SK-N-MC (cell line): Measurements from ENCODE around the gene NCSTN.

Experiments used
- EZH2 ChIP-seq: fragments of 200-600 bp; sonication (generic); IDR thresholded peaks from one replicate; pipeline ENCODE4 v1.6.1; 2017; ENCODE audit warnings: antibody characterized with exemption
- FOXP2 ChIP-seq: optimal IDR thresholded peaks from 2 replicates; pipeline ENCODE3; 2011; ENCODE audit warnings: mild to moderate bottlenecking, moderate library complexity; ENCODE audit not compliant: insufficient read depth; ENCODE audit errors: extremely low read length, control extremely low read depth
- POLR2AphosphoS5 ChIP-seq: IDR thresholded peaks from 2 replicates; pipeline ENCODE4 v1.6.1; 2012; ENCODE audit warnings: mild to moderate bottlenecking, low read depth, low read length, borderline replicate concordance

GRCh38 chr1:160300173-160300572 is 43.0 kb upstream of the NCSTN start:
- TF ChIP-seq POLR2AphosphoS5: no peak
- no peak for TF ChIP-seq EZH2
- TF ChIP-seq FOXP2: no peak
